Endothelial cell of umbilical vein (primary cell): ENCODE measurements around the gene ARHGEF11. TPM values are rescaled to one million over a fixed set of nuclear protein-coding genes. Genes with fewer than 3 reads are reported as not detected.

Experiments used
- BruUV-seq: library from RNA; stranded (reverse); fragments of 400-500 nt; replicated peaks from 2 replicates; lab custom pipeline; 2021; lab: Mats Ljungman, UMichigan
- CTCF ChIA-PET: fragments of 300-600, 350-600 bp; sonication (Branson Sonifier 250); formaldehyde crosslinking; loops from one replicate; lab custom pipeline; 2021; ENCODE audit warnings: antibody characterized with exemption, inconsistent platforms; lab: Charles Lee
- POLR2A ChIA-PET: fragments of 300-600, 350-600 bp; sonication (Branson Sonifier 250); formaldehyde crosslinking; loops from one replicate; lab custom pipeline; 2021; ENCODE audit warnings: antibody characterized with exemption, inconsistent platforms; lab: Charles Lee
- DNase-seq: peaks from one replicate; pipeline ENCODE4 v3.0.0-alpha.2; 2011; ENCODE audit warnings: low read depth, low spot score
- FAIRE-seq: peaks from 2 replicates; lab custom pipeline; 2011; peaks lifted over from hg19 to GRCh38; lab: Jason Lieb, UNC
- H2AFZ ChIP-seq: 2 replicates; pipeline ENCODE4 v1.6.0; 2012; ENCODE audit warnings: low read depth, low read length, control low read depth, inconsistent platforms
- H3K27ac ChIP-seq: 2 replicates; pipeline ENCODE4 v1.5.1; 2011; ENCODE audit warnings: low read depth, mild to moderate bottlenecking, control low read depth, low read length, moderate library complexity; ENCODE audit not compliant: insufficient read depth
- H3K27me3 ChIP-seq, 2 experiments: 2 replicates each; pipeline versions ENCODE4 v1.6.0 to v1.6.1; 2011; ENCODE audit warnings: low read length in 2 of 2, mixed read lengths in 1 of 2; ENCODE audit not compliant: control insufficient read depth in 2 of 2, insufficient read depth in 2 of 2
- H3K36me3 ChIP-seq, 2 experiments: 2 replicates in 1 of 2; 3 replicates in 1 of 2; pipeline ENCODE4 v1.5.1; 2011; ENCODE audit warnings: low read length in 2 of 2, mild to moderate bottlenecking in 1 of 2, moderate library complexity in 1 of 2; ENCODE audit not compliant: control insufficient read depth in 2 of 2, insufficient read depth in 2 of 2; ENCODE audit errors: extremely low read depth in 1 of 2
- H3K4me1 ChIP-seq: 3 replicates; pipeline ENCODE4 v1.5.1; 2011; ENCODE audit warnings: mild to moderate bottlenecking, low read length; ENCODE audit not compliant: control insufficient read depth, insufficient read depth; ENCODE audit errors: extremely low read depth
- H3K4me2 ChIP-seq: 2 replicates; pipeline ENCODE4 v1.6.1; 2011; ENCODE audit warnings: low read length, control low read depth, mixed read lengths; ENCODE audit not compliant: insufficient read depth
- H3K4me3 ChIP-seq, 3 experiments: fragments of 200-600 bp in 1 of 3; sonication (generic), shearing (Covaris generic) in 1 of 3; replicated peaks in 1 of 3; 2 replicates each; pipeline ENCODE4 v1.5.1; 2011 to 2016; ENCODE audit warnings: control low read depth in 3 of 3, low read length in 3 of 3, mild to moderate bottlenecking in 2 of 3, inconsistent platforms in 1 of 3, low read depth in 1 of 3, moderate library complexity in 1 of 3; ENCODE audit not compliant: insufficient read depth in 1 of 3
- H3K79me2 ChIP-seq: 2 replicates; pipeline ENCODE4 v1.6.0; 2012; ENCODE audit warnings: low read length, inconsistent platforms; ENCODE audit not compliant: control insufficient read depth, insufficient read depth
- H3K9ac ChIP-seq: replicated peaks from 2 replicates; pipeline ENCODE3; 2011; ENCODE audit warnings: low read length, control low read depth; ENCODE audit not compliant: insufficient read depth; ENCODE audit errors: extremely low read depth
- H3K9me1 ChIP-seq: replicated peaks from 3 replicates; pipeline ENCODE4 v1.6.0; 2011; ENCODE audit warnings: mild to moderate bottlenecking, low read length; ENCODE audit not compliant: control insufficient read depth, insufficient read depth; ENCODE audit errors: extremely low read depth
- H3K9me3 ChIP-seq: replicated peaks from 2 replicates; pipeline ENCODE4 v1.5.1; 2012; ENCODE audit warnings: low read length, inconsistent platforms; ENCODE audit not compliant: control insufficient read depth, insufficient read depth
- H4K20me1 ChIP-seq: replicated peaks from 2 replicates; pipeline ENCODE3; 2011; ENCODE audit warnings: mild to moderate bottlenecking, low read length; ENCODE audit not compliant: control insufficient read depth, insufficient read depth; ENCODE audit errors: extremely low read depth
- EZH2 ChIP-seq: IDR thresholded peaks from 2 replicates; pipeline ENCODE4 v1.6.1; 2012; ENCODE audit warnings: borderline replicate concordance, low read depth, mild to moderate bottlenecking, moderate library complexity, low read length, inconsistent platforms; ENCODE audit not compliant: severe bottlenecking
- FOS ChIP-seq: IDR thresholded peaks from 2 replicates; pipeline ENCODE4 v1.6.1; 2011; ENCODE audit warnings: mild to moderate bottlenecking, low read length, moderate library complexity, borderline replicate concordance; ENCODE audit not compliant: insufficient read depth
- GATA2 ChIP-seq: IDR thresholded peaks from 2 replicates; pipeline ENCODE4 v1.7.0; 2011; ENCODE audit warnings: low read depth, mild to moderate bottlenecking, moderate library complexity, mixed read lengths, low read length; ENCODE audit not compliant: insufficient read length, insufficient read depth
- JUN ChIP-seq: IDR thresholded peaks from 2 replicates; pipeline ENCODE4 v1.6.1; 2011; ENCODE audit warnings: borderline replicate concordance, low read depth; ENCODE audit not compliant: insufficient read length, insufficient read depth
- MYC ChIP-seq: IDR thresholded peaks from one replicate; pipeline ENCODE4 v1.6.1; 2011; ENCODE audit warnings: mild to moderate bottlenecking, low read depth, low read length
- POLR2A ChIP-seq: IDR thresholded peaks from 2 replicates; pipeline ENCODE4 v1.6.1; 2012; ENCODE audit warnings: low read depth, mild to moderate bottlenecking, control low read depth, low read length
- POLR2AphosphoS5 ChIP-seq: IDR thresholded peaks from 2 replicates; pipeline ENCODE4 v1.6.1; 2012; ENCODE audit warnings: low read depth, mild to moderate bottlenecking, control low read depth, low read length, moderate library complexity; ENCODE audit not compliant: insufficient read depth
- dilution Hi-C: fragments of 300-500 bp; cut with MboI; formaldehyde crosslinking; loops from one replicate; pipeline ENCODE4 v1.15.0; 2019; ENCODE audit warnings: low sequenced_read_pairs; ENCODE audit not compliant: extremely low pct_ligation_motif_present
- intact Hi-C: fragments of 100-400 bp; cut with micrococcal nuclease; formaldehyde crosslinking; loops from one replicate; pipeline ENCODE4 v1.10.0; 2022
- polyA plus RNA-seq, 4 experiments: library from polyadenylated mRNA; depleted of rRNA in 3 of 4; stranded (reverse) in 3 of 4; unstranded in 1 of 4; fragments of >200 nt; gene quantifications; 2 replicates each; pipeline versions ENCODE4 v1.2.1 to v1.2.3, GENCODE V29; 2011 to 2012; ENCODE audit warnings: missing spikeins in 1 of 4
- total RNA-seq: library from RNA; stranded (reverse); gene quantifications from 2 replicates; pipeline ENCODE4 v1.2.3, GENCODE V29; 2021
- TF ChIP-seq, protein P1 (sequence below): IDR thresholded peaks from 2 replicates; pipeline ENCODE4 v1.6.1; 2011; ENCODE audit not compliant: insufficient read depth, insufficient read length
- TF ChIP-seq, protein P2 (sequence below), 2 donors: IDR thresholded peaks; 1 replicate in 1 of 2; 2 replicates in 1 of 2; pipeline ENCODE4 v1.5.1; 2011; ENCODE audit warnings: low read length in 2 of 2, mild to moderate bottlenecking in 2 of 2, moderate library complexity in 2 of 2, control low read depth in 1 of 2, inconsistent platforms in 1 of 2, low read depth in 1 of 2; ENCODE audit not compliant: insufficient read depth in 1 of 2; ENCODE audit errors: extremely low read depth in 1 of 2

Gene ARHGEF11
- total and polyA plus RNA-seq, 2 donors (not counting 3 experiments of a cell fraction or from before 2014, with no cell fraction given), result 18.2 to 28.0 TPM

DNA sequence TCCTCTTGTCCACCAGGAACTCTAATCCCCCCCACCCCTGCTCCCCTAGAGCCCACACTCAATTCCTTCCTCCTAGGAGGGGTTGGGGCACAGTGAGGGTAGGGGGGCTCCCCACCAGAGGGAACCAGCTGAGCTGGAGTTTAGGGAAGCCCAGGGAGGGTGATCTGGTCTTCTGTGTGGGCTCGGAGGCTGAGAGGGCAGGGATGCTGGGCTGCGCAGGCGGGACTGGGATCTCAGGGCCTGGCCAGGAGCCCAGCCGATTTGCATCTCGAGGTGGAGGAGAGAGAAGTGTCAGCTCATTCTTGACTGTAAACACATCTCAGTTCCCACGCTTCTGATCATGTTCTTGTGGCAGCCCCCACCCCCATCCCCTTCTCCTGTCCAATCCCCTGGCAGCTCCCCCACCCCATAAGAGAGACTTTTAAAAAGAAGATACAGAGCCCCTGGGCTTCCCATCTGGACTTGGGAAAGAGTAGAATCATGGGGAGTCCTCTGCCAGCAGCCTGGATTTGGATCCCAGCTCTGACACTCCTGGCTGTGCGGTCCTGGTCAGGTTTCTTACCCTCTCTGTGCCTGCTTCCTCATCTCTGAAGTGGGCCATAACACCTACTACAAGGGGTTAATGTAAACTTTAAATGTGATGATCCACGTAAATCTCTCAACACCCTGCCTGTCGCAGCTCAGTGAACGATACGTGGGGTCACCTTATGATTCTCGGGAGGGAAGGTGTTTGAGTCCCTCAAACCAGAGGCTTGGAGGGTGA, 145.4 kb downstream of the ARHGEF11 start:
- intact Hi-C loops, result loop anchor here (10.0 kb wide), 1 partner anchor 395 kb away; the partner anchor contains the start of gene MEF2D
- no peak for TF ChIP-seq POLR2A
- TF ChIP-seq, protein P1, sequence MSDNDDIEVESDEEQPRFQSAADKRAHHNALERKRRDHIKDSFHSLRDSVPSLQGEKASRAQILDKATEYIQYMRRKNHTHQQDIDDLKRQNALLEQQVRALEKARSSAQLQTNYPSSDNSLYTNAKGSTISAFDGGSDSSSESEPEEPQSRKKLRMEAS, result no peak
- TF ChIP-seq POLR2AphosphoS5, result no peak
- no peak for TF ChIP-seq GATA2
- TF ChIP-seq EZH2, result no peak
- no peak for TF ChIP-seq MYC
- TF ChIP-seq FOS, result no peak
- no peak for TF ChIP-seq JUN
- TF ChIP-seq, protein P2, sequence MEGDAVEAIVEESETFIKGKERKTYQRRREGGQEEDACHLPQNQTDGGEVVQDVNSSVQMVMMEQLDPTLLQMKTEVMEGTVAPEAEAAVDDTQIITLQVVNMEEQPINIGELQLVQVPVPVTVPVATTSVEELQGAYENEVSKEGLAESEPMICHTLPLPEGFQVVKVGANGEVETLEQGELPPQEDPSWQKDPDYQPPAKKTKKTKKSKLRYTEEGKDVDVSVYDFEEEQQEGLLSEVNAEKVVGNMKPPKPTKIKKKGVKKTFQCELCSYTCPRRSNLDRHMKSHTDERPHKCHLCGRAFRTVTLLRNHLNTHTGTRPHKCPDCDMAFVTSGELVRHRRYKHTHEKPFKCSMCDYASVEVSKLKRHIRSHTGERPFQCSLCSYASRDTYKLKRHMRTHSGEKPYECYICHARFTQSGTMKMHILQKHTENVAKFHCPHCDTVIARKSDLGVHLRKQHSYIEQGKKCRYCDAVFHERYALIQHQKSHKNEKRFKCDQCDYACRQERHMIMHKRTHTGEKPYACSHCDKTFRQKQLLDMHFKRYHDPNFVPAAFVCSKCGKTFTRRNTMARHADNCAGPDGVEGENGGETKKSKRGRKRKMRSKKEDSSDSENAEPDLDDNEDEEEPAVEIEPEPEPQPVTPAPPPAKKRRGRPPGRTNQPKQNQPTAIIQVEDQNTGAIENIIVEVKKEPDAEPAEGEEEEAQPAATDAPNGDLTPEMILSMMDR (IDR thresholded peaks at IDR 0.05; ENCODE audit: extremely low read depth in 1 of 2, insufficient read depth in 1 of 2, low read depth in 1 of 2, low read length in 2 of 2), result no peak
- H2AFZ ChIP-seq, result no peak overlapping the region
- dilution Hi-C loops, result no loop called here
- peaks cover 89% of the 10 kb centered on the region for H3K4me1 ChIP-seq
- H3K9ac ChIP-seq, result peak overlapping the region; percentile 22
- DNase-seq (peak; percentile 57), FAIRE-seq (peak; percentile 83)
- no TSS peak for BruUV-seq
- no peaks in the 10 kb centered on the region for H3K9me1 ChIP-seq
- ChIA-PET CTCF (interaction anchor here (1.0 to 1.8 kb wide), 5 partner anchors 8 to 41 kb away, joined by 3 to 8 read pairs (median 5); no protein-coding TSS in a partner anchor), POLR2A (no interaction called here)
- no peak overlapping the region for H3K4me3 ChIP-seq
- no peaks in the 10 kb centered on the region for H3K9me3 ChIP-seq
- H3K27ac ChIP-seq, result peak overlapping the region; percentile 95
- H3K79me2 ChIP-seq, result peaks cover 93% of the 10 kb centered on the region
- H3K36me3 ChIP-seq, result peaks cover 0 to 7% of the 10 kb centered on the region in 2 experiments
- H3K4me2 ChIP-seq, result no peak overlapping the region
- H4K20me1 ChIP-seq, result no peaks in the 10 kb centered on the region
- no peaks in the 10 kb centered on the region for H3K27me3 ChIP-seq
